ENCODE results near the gene HAPSTR1.
"Not testable (repeated sequence)": the region's sequence is repeated elsewhere in the genome, so short reads cannot be mapped to it uniquely, and the experiment has no call there.

Gene HAPSTR1

GRCh38 chr16:9090960-9091866, at the start of gene HAPSTR1:
Gene HAPSTR1 (plus strand): TSS chr16:9091644. CDS start chr16:9092045, 401 bp downstream.
- Histone ChIP-seq H3K9me3 (ENCODE audit: control insufficient read depth, insufficient read depth, low read length) (no peaks in the 10 kb centered on the region), H3K36me3 (ENCODE audit: control insufficient read depth, insufficient read depth, low read length) (no peaks in the 10 kb centered on the region; the same call in 1 of the 2 replicates), H3K4me3 (ENCODE audit: low read length) (peak within 1 kb of the TSS; percentile 92), H3K27ac (ENCODE audit: low read length) (no peak within 1 kb of the TSS), H3K27me3 (ENCODE audit: control insufficient read depth, insufficient read depth, low read length) (no peaks in the 10 kb centered on the region), H3K4me1 (ENCODE audit: control insufficient read depth, insufficient read depth, low read length) (peaks cover 2% of the 10 kb centered on the region; the same call in 1 of the 2 replicates)
- peak; percentile 99 for DNase-seq (ENCODE audit: low read depth, low spot score)
- WGBS (ENCODE audit: insufficient coverage, insufficient read length): no CpG with 5 or more reads among the region's 79 CpGs

- H3K27me3 ChIP-seq (ENCODE audit: control insufficient read depth, insufficient read depth, low read length): no peaks in the 10 kb centered on the region
- WGBS (ENCODE audit: insufficient coverage, insufficient read length): no CpG with 5 or more reads among the region's 5 CpGs
- no peaks in the 10 kb centered on the region for H3K4me1 ChIP-seq (ENCODE audit: control insufficient read depth, insufficient read depth, low read length)
- no peak overlapping the region for H3K27ac ChIP-seq (ENCODE audit: low read length)
- no peaks in the 10 kb centered on the region for H3K9me3 ChIP-seq (ENCODE audit: control insufficient read depth, insufficient read depth, low read length)
- DNase-seq (ENCODE audit: low read depth, low spot score): no peak
- H3K36me3 ChIP-seq (ENCODE audit: control insufficient read depth, insufficient read depth, low read length): no peaks in the 10 kb centered on the region
- no peak overlapping the region for H3K4me3 ChIP-seq (ENCODE audit: low read length)
These were observed 48.9 kb upstream of the HAPSTR1 start for GRCh38 chr16:9042533-9042932.

GRCh38 chr16:9042964-9043680, 48.3 kb upstream of the HAPSTR1 start:
- whole genome bisulfite sequencing (ENCODE audit: insufficient coverage, insufficient read length): no CpG with 5 or more reads among the region's 15 CpGs
- H3K4me3 ChIP-seq (ENCODE audit: low read length): no peak overlapping the region

GRCh38 chr16:9045562-9045961, 45.9 kb upstream of the HAPSTR1 start:
- H3K4me1 ChIP-seq (ENCODE audit: control insufficient read depth, insufficient read depth, low read length); H3K27ac ChIP-seq (ENCODE audit: low read length); H3K27me3 ChIP-seq (ENCODE audit: control insufficient read depth, insufficient read depth, low read length); DNase-seq (ENCODE audit: low read depth, low spot score); H3K9me3 ChIP-seq (ENCODE audit: control insufficient read depth, insufficient read depth, low read length); H3K36me3 ChIP-seq (ENCODE audit: control insufficient read depth, insufficient read depth, low read length); H3K4me3 ChIP-seq (ENCODE audit: low read length): not testable (repeated sequence)
- no CpG with 5 or more reads among the region's 3 CpGs for WGBS (ENCODE audit: insufficient coverage, insufficient read length)

More at GRCh38 chr16:9042964-9043680, 48.3 kb upstream of the HAPSTR1 start:
- Histone ChIP-seq H3K4me1 (ENCODE audit: control insufficient read depth, insufficient read depth, low read length) (no peaks in the 10 kb centered on the region), H3K27me3 (ENCODE audit: control insufficient read depth, insufficient read depth, low read length) (no peaks in the 10 kb centered on the region), H3K36me3 (ENCODE audit: control insufficient read depth, insufficient read depth, low read length) (no peaks in the 10 kb centered on the region), H3K27ac (ENCODE audit: low read length) (no peak overlapping the region), H3K9me3 (ENCODE audit: control insufficient read depth, insufficient read depth, low read length) (no peaks in the 10 kb centered on the region)
- DNase-seq (ENCODE audit: low read depth, low spot score): no peak

GRCh38 chr16:9046667-9047055, 44.8 kb upstream of the HAPSTR1 start:
- Histone ChIP-seq H3K27ac (ENCODE audit: low read length) (no peak overlapping the region), H3K9me3 (ENCODE audit: control insufficient read depth, insufficient read depth, low read length) (no peaks in the 10 kb centered on the region), H3K4me1 (ENCODE audit: control insufficient read depth, insufficient read depth, low read length) (no peaks in the 10 kb centered on the region), H3K27me3 (ENCODE audit: control insufficient read depth, insufficient read depth, low read length) (no peaks in the 10 kb centered on the region), H3K4me3 (ENCODE audit: low read length) (no peak overlapping the region), H3K36me3 (ENCODE audit: control insufficient read depth, insufficient read depth, low read length) (no peaks in the 10 kb centered on the region)
- WGBS (ENCODE audit: insufficient coverage, insufficient read length): no CpG with 5 or more reads among the region's 1 CpG
- no peak for DNase-seq (ENCODE audit: low read depth, low spot score)

- peak; percentile 73 for DNase-seq (ENCODE audit: low read depth, low spot score)
- no peak overlapping the region for H3K27ac ChIP-seq (ENCODE audit: low read length)
- WGBS (ENCODE audit: insufficient coverage, insufficient read length): no CpG with 5 or more reads among the region's 7 CpGs
- H3K36me3 ChIP-seq (ENCODE audit: control insufficient read depth, insufficient read depth, low read length): no peaks in the 10 kb centered on the region
- H3K27me3 ChIP-seq (ENCODE audit: control insufficient read depth, insufficient read depth, low read length): no peaks in the 10 kb centered on the region
- H3K9me3 ChIP-seq (ENCODE audit: control insufficient read depth, insufficient read depth, low read length): no peaks in the 10 kb centered on the region
- no peak overlapping the region for H3K4me3 ChIP-seq (ENCODE audit: low read length)
- no peaks in the 10 kb centered on the region for H3K4me1 ChIP-seq (ENCODE audit: control insufficient read depth, insufficient read depth, low read length)
These were observed 43.6 kb upstream of the HAPSTR1 start for GRCh38 chr16:9047689-9048301.

GRCh38 chr16:9048302-9048700, 43.1 kb upstream of the HAPSTR1 start:
- H3K27ac ChIP-seq (ENCODE audit: low read length): no peak overlapping the region
- H3K4me1 ChIP-seq (ENCODE audit: control insufficient read depth, insufficient read depth, low read length): no peaks in the 10 kb centered on the region
- H3K9me3 ChIP-seq (ENCODE audit: control insufficient read depth, insufficient read depth, low read length): no peaks in the 10 kb centered on the region
- WGBS (ENCODE audit: insufficient coverage, insufficient read length): 100% methylated on average over 2 of the region's 4 CpGs
- no peaks in the 10 kb centered on the region for H3K36me3 ChIP-seq (ENCODE audit: control insufficient read depth, insufficient read depth, low read length)
- H3K4me3 ChIP-seq (ENCODE audit: low read length): no peak overlapping the region
- H3K27me3 ChIP-seq (ENCODE audit: control insufficient read depth, insufficient read depth, low read length): no peaks in the 10 kb centered on the region
- no peak for DNase-seq (ENCODE audit: low read depth, low spot score)

GRCh38 chr16:9049241-9049640, 42.2 kb upstream of the HAPSTR1 start:
- no CpG with 5 or more reads among the region's 7 CpGs for whole genome bisulfite sequencing (ENCODE audit: insufficient coverage, insufficient read length)
- H3K27ac ChIP-seq (ENCODE audit: low read length): no peak overlapping the region
- DNase-seq (ENCODE audit: low read depth, low spot score): no peak
- H3K4me1 ChIP-seq (ENCODE audit: control insufficient read depth, insufficient read depth, low read length): no peaks in the 10 kb centered on the region
- H3K9me3 ChIP-seq (ENCODE audit: control insufficient read depth, insufficient read depth, low read length): no peaks in the 10 kb centered on the region
- no peaks in the 10 kb centered on the region for H3K36me3 ChIP-seq (ENCODE audit: control insufficient read depth, insufficient read depth, low read length)
- H3K4me3 ChIP-seq (ENCODE audit: low read length): no peak overlapping the region
- H3K27me3 ChIP-seq (ENCODE audit: control insufficient read depth, insufficient read depth, low read length): no peaks in the 10 kb centered on the region

GRCh38 chr16:9050102-9050830, 41.2 kb upstream of the HAPSTR1 start:
- Histone ChIP-seq H3K4me3 (ENCODE audit: low read length) (no peak overlapping the region), H3K4me1 (ENCODE audit: control insufficient read depth, insufficient read depth, low read length) (no peaks in the 10 kb centered on the region), H3K36me3 (ENCODE audit: control insufficient read depth, insufficient read depth, low read length) (no peaks in the 10 kb centered on the region), H3K27ac (ENCODE audit: low read length) (no peak overlapping the region), H3K9me3 (ENCODE audit: control insufficient read depth, insufficient read depth, low read length) (no peaks in the 10 kb centered on the region), H3K27me3 (ENCODE audit: control insufficient read depth, insufficient read depth, low read length) (no peaks in the 10 kb centered on the region)
- WGBS (ENCODE audit: insufficient coverage, insufficient read length): no CpG with 5 or more reads among the region's 20 CpGs
- peak; percentile 79 for DNase-seq (ENCODE audit: low read depth, low spot score)

Measured in iPS DF 6.9 (cell line).